Cardiac atrium fibroblast (primary cell): Measurements from ENCODE around the gene PAK2. TPM values are rescaled to one million over a fixed set of nuclear protein-coding genes. Genes with fewer than 3 reads are reported as not detected.

Experiments
- total RNA-seq: library from RNA; depleted of rRNA; stranded (reverse); fragments of >200 nt; gene quantifications from 2 replicates; pipeline ENCODE4 v1.2.3, GENCODE V29; 2015

PAK2 gene
- 26.0 and 34.5 TPM in 2 replicates for total RNA-seq

DNA sequence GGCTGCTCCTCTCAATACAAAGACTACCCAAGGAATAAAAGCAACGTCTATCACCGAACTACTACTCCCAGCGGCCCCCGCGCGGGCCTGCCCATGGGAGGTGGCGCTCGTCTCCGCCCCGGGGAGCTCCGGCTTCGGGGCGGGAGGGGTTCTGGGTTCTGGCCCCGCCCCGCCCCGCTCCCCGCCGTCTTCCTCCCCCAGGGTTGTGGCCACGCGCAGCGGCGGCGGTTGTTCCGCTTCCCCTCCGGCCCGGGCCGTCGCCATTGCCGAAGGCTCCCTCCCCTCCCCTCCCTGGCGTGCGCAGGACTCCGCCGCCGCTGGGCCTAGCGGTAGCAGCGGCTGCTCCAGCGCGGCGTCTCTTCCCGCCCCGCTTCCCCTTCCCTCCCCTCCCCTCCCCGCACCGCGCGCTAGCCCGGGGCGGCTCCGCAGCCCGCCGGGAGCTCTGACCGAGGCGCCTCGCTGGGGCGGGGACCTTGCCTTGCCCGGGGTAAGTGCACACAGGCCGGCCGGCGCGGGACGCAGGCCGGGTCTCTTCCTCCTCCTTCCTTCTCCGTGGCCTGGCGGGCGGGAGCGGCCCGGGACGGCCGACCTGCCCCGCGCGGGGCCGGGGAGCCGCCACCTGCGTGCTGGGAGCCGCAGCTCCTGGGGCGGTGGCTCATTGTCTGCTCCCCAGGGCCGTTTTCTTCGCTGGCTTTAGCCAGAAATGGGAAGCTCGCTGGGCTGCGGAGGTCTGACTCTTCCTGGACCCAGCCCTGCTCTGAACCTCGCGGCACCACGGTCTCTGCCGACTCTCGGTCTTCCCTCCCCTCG lies at the start of gene PAK2:
TSS of gene PAK2 (plus strand) at position 187 of the 810 bp plus-strand sequence. CDS start 42,790 bp downstream, outside the sequence.

DNA sequence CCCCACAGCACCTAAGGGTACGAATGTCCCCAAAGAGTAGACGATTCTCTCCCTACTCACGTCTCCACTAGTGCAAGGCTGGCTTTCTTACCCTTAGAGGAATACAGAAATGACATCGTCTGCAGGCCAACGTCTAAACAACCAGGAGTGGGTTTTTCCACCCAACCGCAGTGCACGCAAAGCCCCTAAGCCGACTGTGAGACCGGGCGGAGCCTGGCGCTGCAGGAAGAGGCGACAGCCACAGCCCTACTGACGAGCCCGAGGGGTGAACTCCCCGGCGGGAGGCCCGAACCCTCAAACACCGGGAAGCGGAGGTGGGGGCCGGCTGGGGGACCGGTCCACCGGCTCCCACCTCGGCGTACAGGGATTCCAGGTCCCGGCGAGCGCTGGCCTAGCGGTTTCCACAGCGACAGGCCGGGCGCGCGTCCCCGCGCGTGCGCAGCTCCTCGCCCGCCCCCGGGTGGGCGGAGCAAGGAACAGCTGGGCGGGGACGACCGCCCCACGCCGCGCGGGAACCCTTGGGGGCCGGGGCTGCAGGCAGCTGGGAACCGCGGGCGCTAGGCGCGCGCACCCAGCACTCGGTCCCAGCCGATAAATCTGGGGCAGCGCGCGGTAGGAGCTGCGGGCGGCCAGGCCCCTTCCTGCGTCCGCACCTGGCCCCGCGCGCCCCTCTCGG lies 27.7 kb upstream of the PAK2 start, which contains the start of the genes CEP19 and PIGX:
TSS of gene CEP19 (minus strand) at position 413 of the 676 bp plus-strand sequence. CDS start 3,593 bp downstream, outside the sequence.
TSS of gene PIGX (plus strand) at position 540 of the 676 bp plus-strand sequence.

DNA sequence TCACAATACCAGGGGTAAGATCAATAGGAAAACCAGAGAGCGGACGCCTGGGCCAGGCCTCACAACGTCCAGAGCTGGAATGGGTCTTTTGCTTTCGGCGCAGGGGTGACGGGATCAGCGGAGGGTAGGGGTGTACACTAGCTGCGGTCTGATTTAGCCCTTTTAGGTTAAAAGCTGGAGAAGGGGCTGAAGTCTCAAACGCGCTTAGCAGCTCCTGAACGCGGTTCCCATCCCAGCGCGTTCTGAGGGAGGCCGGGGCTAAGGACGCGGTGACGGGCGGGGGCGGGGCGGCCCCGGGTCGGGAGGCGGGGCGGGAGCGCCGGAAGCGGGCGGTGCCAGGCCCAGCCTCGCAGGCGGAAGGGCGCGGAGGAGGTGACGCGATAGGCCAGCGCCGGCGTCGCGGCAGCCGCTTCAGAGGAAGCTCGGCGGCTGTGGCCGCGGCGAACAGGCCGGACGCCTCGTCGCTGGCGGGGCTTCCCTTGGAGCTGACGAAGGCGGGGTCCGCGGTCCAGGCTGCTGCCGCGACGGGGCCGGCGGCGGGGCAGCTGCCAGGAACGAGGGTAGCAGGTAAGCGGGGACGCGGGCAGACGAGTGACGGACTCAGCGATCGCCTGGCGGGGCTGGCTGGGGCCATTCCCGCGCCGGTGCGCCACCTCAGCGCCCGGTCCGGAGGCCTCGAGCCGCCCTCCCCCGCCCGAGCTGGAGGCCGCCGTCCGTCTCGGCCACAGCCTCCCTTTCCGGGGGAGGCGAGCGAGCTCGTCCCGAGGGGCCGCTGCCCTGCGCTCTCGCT lies 128.0 kb downstream of the PAK2 start, which contains the start of gene SENP5:
TSS of gene SENP5 (plus strand) at position 414 of the 790 bp plus-strand sequence. CDS start 17,262 bp downstream, outside the sequence.

Other genes with a start within 250 kb of the PAK2 start
- gene RNF168, start 236.1 kb upstream of the PAK2 start, total RNA-seq, result 7.0 and 7.9 TPM in 2 replicates
- gene SMCO1, start 224.5 kb upstream of the PAK2 start, total RNA-seq, result not detected in 2 replicates
- 2.0 and 7.1 TPM in 2 replicates for gene WDR53, start 171.3 kb upstream of the PAK2 start, total RNA-seq
- 4.3 and 5.7 TPM in 2 replicates for gene FBXO45, start 171.2 kb upstream of the PAK2 start, total RNA-seq
- gene NRROS, start 100.2 kb upstream of the PAK2 start, total RNA-seq, result 0.36 and 1.3 TPM in 2 replicates
- gene CEP19, start 27.6 kb upstream of the PAK2 start, total RNA-seq, result 1.6 and 3.2 TPM in 2 replicates
- 26.7 and 30.0 TPM in 2 replicates for gene PIGX, start 27.5 kb upstream of the PAK2 start, total RNA-seq
- 18.8 and 21.8 TPM in 2 replicates for gene SENP5, start 128.1 kb downstream of the PAK2 start, total RNA-seq
- gene NCBP2, start 202.7 kb downstream of the PAK2 start, total RNA-seq, result 50.0 and 57.3 TPM in 2 replicates
- 6.3 and 9.7 TPM in 2 replicates for gene PIGZ, start 229.0 kb downstream of the PAK2 start, total RNA-seq